Stimulated activated CD4-positive, alpha-beta T cell treated with anti-CD3 and anti-CD28 coated beads, Interleukin-12 subunit alpha, Interleukin-12 subunit beta, amount 100 ng/mL, for 24 hours (primary cell): Measurements from ENCODE around the gene MT1A.

ENCODE experiments used
- DNase-seq, 2 experiments: peaks; one replicate each; pipeline ENCODE4 v3.0.0-alpha.2; 2020; ENCODE audit warnings: low read depth in 2 of 2

MT1A gene

GRCh38 chr16:56631197-56631596 is 7.3 kb upstream of the MT1A start:
- no peak for DNase-seq

- DNase-seq: no peak
These were observed 6.7 kb upstream of the MT1A start for GRCh38 chr16:56631832-56632155.

- no peak for DNase-seq
These were observed 6.2 kb upstream of the MT1A start, which contains the start of gene MT1M for GRCh38 chr16:56632156-56632847. Gene MT1M, plus strand, starts transcription at chr16:56632659. Its CDS starts 73 bp downstream, at chr16:56632732.

GRCh38 chr16:56632848-56633365 is 5.6 kb upstream of the MT1A start:
- DNase-seq: no peak

GRCh38 chr16:56633535-56633934 is 4.9 kb upstream of the MT1A start:
- DNase-seq: no peak

DNA sequence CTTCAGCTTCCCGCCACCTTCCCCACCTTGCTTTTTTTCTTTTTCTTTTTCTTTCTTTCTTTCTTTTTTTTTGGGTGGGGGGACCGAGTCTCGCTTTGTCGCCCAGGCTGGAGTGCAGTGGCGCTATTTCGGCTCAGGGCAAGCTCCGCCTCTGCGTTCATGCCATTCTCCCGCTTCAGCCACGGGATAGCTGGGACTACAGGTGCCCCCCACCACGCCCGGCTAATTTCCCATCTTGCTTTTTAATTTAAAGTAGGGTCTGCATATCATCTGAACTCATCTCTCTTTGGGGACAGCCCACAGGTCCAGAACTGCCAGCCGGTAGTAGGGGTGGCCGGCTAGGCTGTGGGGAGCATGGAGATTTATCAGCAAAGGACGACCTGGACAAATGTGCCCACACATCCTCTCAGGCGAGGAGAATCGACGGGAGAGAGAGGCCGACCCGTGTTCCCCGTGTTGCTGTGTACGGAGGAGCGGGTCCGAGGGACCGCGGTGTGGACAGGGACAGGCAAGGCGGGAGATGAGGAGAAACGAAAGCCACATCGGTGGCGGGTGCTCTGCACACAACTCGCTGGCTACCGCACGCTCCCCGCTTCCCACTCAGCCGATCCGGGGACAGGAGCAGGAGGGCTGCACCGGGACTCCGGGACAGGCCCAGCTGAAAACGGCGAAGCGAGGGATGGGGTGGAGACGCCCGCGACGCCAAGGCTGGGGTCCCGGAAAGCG is 3.6 kb upstream of the MT1A start:
- no peak for DNase-seq

DNA sequence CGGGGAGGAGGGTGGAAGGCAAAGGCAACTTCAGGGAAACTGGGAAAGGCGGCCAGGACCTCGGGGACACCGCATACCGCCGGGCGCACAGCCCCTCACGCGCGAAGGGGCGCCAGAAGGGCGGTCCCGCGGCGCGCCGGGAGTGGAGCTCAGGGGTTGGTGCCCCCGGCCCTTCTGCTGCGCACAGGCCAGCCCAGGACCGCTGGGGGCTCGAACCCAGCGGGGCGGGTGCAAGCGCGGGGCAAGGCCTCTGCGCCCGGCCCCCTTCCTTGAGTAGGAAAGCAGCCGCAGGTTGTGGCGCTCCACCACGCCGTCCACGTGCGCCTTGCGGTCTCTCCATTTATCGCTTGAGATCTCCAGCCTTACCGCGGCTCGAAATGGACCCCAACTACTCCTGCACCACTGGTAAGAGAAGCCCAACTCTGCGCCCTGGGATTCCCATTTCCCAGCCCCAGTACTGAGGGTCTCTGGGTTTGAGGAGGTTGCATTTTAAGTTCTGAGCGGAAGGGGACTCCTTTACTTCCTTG is 3.0 kb upstream of the MT1A start:
- no peak for DNase-seq

DNA sequence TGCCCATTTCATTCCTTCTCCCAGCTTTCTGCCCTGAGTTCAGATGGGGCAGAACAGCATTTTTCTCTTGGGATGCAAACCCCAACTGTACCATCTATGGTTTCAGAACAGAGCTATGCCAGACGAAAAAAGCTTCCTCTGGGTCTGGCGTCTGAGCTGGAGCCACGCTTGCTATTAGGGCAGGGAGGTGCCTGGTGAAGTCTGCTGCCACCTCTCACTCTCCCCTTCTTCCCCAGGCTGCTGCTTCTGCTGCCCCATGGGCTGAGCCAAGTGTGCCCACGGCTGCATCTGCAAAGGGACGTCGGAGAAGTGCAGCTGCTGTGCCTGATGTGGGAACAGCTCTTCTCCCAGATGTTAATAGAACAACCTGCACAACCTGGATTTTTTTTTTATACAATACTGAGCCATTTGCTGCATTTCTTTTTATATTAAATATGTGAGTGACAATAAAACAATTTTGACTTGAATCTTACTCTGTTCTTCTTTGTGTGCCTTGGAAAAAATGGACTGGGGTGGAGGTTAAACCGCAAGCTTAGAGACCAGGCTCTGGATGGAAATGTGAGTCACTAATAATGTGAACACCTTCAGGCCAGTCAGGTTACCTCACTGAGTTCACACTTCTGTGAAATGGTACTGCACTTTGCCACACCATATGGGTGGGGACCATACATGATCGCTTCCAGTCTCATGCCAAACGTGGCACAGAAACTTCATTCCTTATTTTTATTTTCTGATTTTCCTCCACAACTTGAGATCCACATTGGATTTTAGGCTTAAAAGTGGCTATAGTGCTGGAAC is 1.7 kb upstream of the MT1A start:
- DNase-seq: no peak

DNA sequence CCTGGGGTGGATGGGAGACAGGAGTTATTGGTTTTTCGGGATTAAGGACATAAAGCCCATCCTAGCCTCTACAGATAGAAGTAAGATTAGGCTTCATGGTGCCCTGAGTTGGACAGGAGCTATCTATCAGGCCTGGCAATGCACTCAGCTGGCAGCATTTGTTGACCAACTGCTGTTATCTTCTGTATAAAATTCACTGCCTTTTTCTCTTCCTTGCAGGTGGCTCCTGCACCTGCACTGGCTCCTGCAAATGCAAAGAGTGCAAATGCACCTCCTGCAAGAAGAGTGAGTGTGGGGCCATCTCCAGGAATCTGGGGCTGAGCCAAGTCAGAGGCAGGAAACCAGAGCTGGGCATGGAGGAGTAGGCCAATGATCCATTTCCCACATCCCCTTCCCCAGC is 579 bp downstream of the MT1A start:
- no peak for DNase-seq

- no peak for DNase-seq
These were observed 1.6 kb downstream of the MT1A start for GRCh38 chr16:56640076-56640475.

GRCh38 chr16:56641166-56641565 is 2.7 kb downstream of the MT1A start:
- no peak for DNase-seq

- peak; percentile 58 to 70 for DNase-seq
These were observed 4.8 kb downstream of the MT1A start for GRCh38 chr16:56643080-56643778.

- no peak for DNase-seq
These were observed 5.4 kb downstream of the MT1A start for GRCh38 chr16:56643833-56644232.

GRCh38 chr16:56645311-56645710 is 6.8 kb downstream of the MT1A start:
- no peak for DNase-seq

DNA sequence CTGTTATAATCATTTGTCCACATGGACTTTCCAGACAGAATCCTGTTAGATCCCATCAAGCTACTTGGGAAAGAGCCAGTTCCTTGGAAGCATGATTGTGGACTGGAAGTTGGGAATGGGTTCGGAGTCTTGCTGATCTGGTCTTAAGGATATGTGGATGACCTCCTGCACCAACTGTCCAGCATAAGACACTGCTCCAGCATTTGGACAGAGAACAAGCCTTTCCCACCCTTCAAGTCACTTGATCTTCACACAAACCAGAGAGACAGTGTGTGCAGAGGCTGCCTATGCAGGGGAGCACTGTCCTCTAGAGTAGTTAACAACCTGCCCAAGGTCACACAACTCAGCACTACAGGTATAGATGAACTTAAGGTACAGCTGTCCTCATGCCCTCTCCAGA is 7.4 kb downstream of the MT1A start:
- no peak for DNase-seq

DNA sequence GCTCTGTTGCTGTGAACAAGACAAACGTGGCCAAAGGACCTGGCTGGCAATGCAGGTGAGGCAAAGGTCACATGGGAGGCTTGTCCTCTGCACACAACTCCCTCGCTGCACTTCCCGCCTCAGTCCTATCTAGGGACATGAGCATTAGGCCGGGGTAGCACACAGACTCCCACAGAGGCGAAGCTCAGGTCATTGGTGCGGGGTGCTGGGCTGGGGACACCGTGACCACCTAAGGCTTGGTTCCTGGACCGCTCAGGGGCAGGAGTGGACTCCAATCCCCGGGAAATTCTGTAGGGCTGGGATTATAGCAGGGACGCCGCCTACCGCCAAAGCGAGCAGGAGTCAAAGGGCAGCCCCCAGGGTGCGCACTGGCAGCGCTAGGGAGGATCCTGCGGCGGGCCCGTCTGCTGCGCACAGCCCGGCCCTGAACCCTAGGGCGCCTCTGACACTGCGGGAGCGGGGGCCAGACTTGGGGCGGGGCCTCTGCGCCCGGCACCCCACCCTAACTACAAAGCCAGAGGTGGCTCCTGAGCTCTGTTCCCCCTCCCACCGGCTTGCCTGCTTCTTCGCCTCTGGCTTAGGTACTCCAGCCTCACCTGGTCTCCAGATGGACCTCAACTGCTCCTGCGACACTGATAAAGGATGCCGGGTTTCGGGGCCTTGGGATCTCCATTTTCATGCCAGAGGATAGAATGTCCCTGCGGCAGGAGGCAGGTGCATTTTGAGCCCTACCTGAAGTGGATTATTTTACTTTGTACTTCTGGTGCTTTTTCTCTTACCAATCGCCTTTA is 9.4 kb downstream of the MT1A start:
- no peak for DNase-seq

DNA sequence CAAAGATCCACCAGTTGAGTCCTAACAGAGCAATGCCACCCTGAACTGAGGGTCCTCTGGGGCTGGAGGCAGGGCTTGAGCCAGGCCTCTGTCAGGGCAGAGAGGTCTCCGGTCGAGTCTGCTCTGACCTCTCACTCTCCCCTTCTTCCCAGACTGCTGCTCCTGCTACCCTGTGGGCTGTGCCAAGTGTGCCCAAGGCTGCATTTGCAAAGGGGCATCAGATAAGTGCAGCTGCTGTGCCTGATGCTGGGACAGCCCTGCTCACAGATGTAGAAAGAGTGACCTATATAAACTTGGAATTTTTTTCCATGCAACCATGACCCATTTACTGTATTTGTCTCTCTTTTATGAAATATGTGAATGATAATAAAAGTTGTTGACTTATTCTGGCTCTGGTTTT is 10.8 kb downstream of the MT1A start:
- no peak for DNase-seq

DNA sequence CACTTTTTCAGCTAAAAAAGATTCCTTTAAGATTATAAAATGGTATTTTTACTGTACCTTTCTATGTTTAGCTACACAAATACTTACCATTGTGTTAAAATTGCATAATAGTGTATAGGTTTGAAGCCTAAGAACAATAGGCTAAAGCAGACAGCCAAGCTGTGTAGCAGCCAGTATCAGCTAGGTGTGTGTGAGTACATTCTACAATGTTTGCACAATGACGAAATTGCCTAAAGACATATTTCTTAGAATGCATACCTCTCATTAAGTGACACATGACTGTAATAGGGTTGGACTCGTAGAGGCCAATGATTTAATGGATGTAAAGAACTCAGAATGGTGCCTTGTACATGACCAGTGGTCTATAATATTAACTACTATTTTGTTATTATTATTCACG is 11.4 kb downstream of the MT1A start:
- no peak for DNase-seq

DNA sequence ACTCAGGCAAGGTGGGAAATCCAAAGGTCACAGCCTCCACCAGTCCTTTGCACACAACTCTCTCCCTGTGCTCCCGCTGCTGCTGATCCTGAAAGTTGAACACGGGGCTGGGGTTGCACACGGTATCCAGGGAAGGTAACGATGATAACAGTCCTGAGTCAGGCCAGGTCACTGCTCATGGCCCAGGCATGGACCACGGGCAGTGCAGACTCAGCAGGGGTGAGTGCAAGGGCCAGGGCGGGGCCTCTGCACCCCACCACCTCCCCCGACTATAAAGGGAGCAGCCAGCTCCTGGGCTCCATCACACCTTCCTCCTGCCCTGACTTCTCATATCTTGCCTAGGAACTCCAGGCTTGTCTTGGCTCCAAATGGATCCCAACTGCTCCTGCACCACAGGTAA is 13.1 kb downstream of the MT1A start, which contains the start of gene MT1B:
TSS of gene MT1B (plus strand) at position 301 of the 400 bp plus-strand sequence. CDS start at position 369, 68 bp downstream.
- no peak for DNase-seq

DNA sequence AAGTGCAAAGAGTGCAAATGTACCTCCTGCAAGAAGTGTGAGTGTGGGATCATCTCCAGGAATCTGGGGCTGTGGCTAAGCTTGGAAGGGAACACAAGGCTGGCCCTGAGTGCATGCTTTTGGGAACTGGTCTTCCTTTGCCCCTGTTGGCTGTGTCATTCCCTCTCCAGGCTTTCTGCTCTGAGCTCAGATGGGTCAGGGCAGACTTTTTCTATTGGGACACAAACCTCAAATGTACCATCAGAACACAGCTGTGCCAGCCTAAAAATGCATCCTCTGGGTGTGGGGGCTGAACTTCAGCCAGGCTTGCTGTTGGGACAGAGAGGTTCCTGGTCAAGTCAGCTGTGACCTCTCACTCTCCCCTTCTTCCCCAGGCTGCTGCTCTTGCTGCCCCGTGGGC is 14.1 kb downstream of the MT1A start:
- DNase-seq: no peak

- no peak for DNase-seq
These were observed 14.8 kb downstream of the MT1A start for GRCh38 chr16:56653218-56653617.
